K562 (cell line): ENCODE data around the gene SAT2. TPM values are rescaled to one million over a fixed set of nuclear protein-coding genes. Genes with fewer than 3 reads are reported as not detected.

Experiments
- CHD1 ChIP-seq: fragments of 200-600 bp; sonication (generic); IDR thresholded peaks from one replicate; pipeline ENCODE4 v1.6.1; 2012; ENCODE audit warnings: mild to moderate bottlenecking, moderate library complexity, low read length, inconsistent platforms
- CTBP1 ChIP-seq: fragments of 450-650 bp; IDR thresholded peaks from 2 replicates; pipeline ENCODE4 v1.6.1; 2016; ENCODE audit warnings: borderline replicate concordance
- FOXA3 ChIP-seq, 2 experiments: fragments of 450-650 bp in 1 of 2; sonication (generic) in 1 of 2; formaldehyde crosslinking; IDR thresholded peaks in 1 of 2; conservative IDR thresholded peaks in 1 of 2; 2 replicates each; pipeline versions ENCODE4 v1.4.0 to v1.8.0; 2020 to 2022; ENCODE audit warnings: mild to moderate bottlenecking in 2 of 2, missing genetic modification reagents in 1 of 2
- KLF16 ChIP-seq: IDR thresholded peaks from 2 replicates; pipeline ENCODE4 v1.6.1; 2016; ENCODE audit warnings: antibody characterized with exemption
- NFIC ChIP-seq: fragments of 450-650 bp; IDR thresholded peaks from 2 replicates; pipeline ENCODE4 v1.6.1; 2017; ENCODE audit warnings: mild to moderate bottlenecking, inconsistent platforms
- RBBP5 ChIP-seq: fragments of 200-600 bp; sonication (generic); IDR thresholded peaks from 2 replicates; pipeline ENCODE4 v1.6.1; 2012; ENCODE audit warnings: borderline replicate concordance, mild to moderate bottlenecking, low read length, control low read depth, inconsistent platforms; ENCODE audit not compliant: insufficient read depth, poor library complexity, severe bottlenecking
- SLC30A9 ChIP-seq: fragments of 250-450 bp; sonication (Bioruptor Pico); IDR thresholded peaks from 2 replicates; pipeline ENCODE4 v1.8.0; 2022; ENCODE audit warnings: mild to moderate bottlenecking, moderate library complexity
- ZNF184 ChIP-seq: sonication (generic); formaldehyde crosslinking; IDR thresholded peaks from 2 replicates; pipeline ENCODE4 v1.5.0; 2020; ENCODE audit warnings: missing genetic modification reagents
- ZNF253 ChIP-seq: fragments of 250-450 bp; sonication (Bioruptor Pico); conservative IDR thresholded peaks from 2 replicates; pipeline ENCODE4 v1.6.1; 2021; ENCODE audit warnings: mild to moderate bottlenecking
- ZNF766 ChIP-seq: fragments of 200-800 bp; sonication (Bioruptor generic); conservative IDR thresholded peaks from 2 replicates; pipeline ENCODE4 v1.6.1; 2016; ENCODE audit warnings: missing genetic modification characterization, missing compliant biosample characterization
- polyA plus RNA-seq, 8 experiments: library from polyadenylated mRNA; depleted of rRNA in 4 of 8; stranded (reverse) in 5 of 8; unstranded in 3 of 8; fragments of >200 nt; fragmentation: Nextera tagmentation in 2 of 8; fragmentation: Illumina TruSeq in 1 of 8; extraction: Ambion mirVana in 2 of 8; extraction: Trizol in 1 of 8; gene quantifications; 2 replicates each; pipeline versions ENCODE4 v1.2.1 to v1.2.3, GENCODE V29; 2011 to 2014; ENCODE audit warnings: inconsistent platforms in 1 of 8, missing spikeins in 1 of 8
- total RNA-seq, 7 experiments: library from RNA; depleted of rRNA in 6 of 7; stranded (reverse); fragments of >200 nt in 6 of 7; fragmentation: Illumina TruSeq in 2 of 7; extraction: Trizol in 2 of 7; gene quantifications; 2 replicates each; pipeline versions ENCODE4 v1.2.1 to v1.2.3, GENCODE V29; 2011 to 2021; ENCODE audit warnings: low replicate concordance in 1 of 7
- TF ChIP-seq, protein P1 (sequence below): fragments of 200-600 bp; sonication (generic); IDR thresholded peaks from one replicate; pipeline ENCODE4 v1.6.1; 2012; ENCODE audit warnings: mild to moderate bottlenecking, low read depth, low read length, inconsistent platforms
- TF ChIP-seq, protein P2 (sequence below): sonication (generic); IDR thresholded peaks from 2 replicates; pipeline ENCODE4 v1.6.1; 2016
- TF ChIP-seq, protein P3 (sequence below): fragments of 250-450 bp; sonication (Bioruptor Pico); IDR thresholded peaks from 2 replicates; pipeline ENCODE4 v1.8.0; 2021; ENCODE audit warnings: moderate library complexity, mild to moderate bottlenecking, inconsistent platforms
- TF ChIP-seq, protein P4 (sequence below): sonication (generic); formaldehyde crosslinking; IDR thresholded peaks from 2 replicates; pipeline ENCODE4 v1.5.0; 2020; ENCODE audit warnings: missing genetic modification reagents

The SAT2 gene
- total and polyA plus RNA-seq, 9 of the 15 experiments (the other 6 are each of a cell fraction or from before 2014, with no cell fraction given) = 2.0 to 8.0 (median 5.3) TPM

DNA sequence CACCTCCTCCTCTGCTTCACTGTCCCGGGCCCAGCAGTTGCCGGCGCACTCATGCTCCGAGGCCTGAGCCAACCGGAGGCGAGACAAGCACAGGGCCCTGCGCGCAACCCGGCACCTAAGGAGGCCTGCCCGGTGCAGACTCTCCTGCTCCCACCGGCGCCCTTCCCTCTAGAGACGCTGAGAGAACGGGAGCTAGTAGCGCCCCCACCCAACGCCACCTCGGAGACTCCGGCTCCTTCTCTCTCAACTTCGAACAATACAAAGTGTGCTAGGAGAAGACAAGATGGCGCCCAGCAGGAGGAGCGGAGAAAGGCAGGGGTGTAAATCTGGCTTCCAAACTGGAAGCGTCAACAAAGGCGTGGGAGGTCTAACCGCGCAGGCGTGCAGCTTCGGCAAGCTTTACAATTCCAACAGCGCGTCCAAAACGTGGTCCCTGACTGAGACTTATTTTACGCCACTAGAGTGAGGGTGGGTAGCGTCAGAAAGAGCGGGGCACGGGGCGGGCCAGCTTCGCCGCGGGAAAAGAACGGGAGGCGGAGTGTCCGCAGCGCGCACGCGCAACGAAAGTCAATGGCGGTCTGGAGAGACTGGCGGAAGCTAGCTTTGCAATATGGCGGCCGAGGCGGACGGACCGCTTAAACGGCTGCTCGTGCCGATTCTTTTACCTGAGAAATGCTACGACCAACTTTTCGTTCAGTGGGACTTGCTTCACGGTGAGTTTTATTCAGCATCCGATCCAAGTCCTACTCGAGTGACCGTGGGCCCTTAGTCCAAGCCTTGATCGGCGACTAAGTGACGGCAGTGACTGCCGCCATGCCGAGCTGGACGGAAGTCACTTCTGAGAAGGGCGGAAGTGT, 44.1 kb downstream of the SAT2 start, which contains the start of gene MPDU1 (continued):
- TF ChIP-seq, protein P1, sequence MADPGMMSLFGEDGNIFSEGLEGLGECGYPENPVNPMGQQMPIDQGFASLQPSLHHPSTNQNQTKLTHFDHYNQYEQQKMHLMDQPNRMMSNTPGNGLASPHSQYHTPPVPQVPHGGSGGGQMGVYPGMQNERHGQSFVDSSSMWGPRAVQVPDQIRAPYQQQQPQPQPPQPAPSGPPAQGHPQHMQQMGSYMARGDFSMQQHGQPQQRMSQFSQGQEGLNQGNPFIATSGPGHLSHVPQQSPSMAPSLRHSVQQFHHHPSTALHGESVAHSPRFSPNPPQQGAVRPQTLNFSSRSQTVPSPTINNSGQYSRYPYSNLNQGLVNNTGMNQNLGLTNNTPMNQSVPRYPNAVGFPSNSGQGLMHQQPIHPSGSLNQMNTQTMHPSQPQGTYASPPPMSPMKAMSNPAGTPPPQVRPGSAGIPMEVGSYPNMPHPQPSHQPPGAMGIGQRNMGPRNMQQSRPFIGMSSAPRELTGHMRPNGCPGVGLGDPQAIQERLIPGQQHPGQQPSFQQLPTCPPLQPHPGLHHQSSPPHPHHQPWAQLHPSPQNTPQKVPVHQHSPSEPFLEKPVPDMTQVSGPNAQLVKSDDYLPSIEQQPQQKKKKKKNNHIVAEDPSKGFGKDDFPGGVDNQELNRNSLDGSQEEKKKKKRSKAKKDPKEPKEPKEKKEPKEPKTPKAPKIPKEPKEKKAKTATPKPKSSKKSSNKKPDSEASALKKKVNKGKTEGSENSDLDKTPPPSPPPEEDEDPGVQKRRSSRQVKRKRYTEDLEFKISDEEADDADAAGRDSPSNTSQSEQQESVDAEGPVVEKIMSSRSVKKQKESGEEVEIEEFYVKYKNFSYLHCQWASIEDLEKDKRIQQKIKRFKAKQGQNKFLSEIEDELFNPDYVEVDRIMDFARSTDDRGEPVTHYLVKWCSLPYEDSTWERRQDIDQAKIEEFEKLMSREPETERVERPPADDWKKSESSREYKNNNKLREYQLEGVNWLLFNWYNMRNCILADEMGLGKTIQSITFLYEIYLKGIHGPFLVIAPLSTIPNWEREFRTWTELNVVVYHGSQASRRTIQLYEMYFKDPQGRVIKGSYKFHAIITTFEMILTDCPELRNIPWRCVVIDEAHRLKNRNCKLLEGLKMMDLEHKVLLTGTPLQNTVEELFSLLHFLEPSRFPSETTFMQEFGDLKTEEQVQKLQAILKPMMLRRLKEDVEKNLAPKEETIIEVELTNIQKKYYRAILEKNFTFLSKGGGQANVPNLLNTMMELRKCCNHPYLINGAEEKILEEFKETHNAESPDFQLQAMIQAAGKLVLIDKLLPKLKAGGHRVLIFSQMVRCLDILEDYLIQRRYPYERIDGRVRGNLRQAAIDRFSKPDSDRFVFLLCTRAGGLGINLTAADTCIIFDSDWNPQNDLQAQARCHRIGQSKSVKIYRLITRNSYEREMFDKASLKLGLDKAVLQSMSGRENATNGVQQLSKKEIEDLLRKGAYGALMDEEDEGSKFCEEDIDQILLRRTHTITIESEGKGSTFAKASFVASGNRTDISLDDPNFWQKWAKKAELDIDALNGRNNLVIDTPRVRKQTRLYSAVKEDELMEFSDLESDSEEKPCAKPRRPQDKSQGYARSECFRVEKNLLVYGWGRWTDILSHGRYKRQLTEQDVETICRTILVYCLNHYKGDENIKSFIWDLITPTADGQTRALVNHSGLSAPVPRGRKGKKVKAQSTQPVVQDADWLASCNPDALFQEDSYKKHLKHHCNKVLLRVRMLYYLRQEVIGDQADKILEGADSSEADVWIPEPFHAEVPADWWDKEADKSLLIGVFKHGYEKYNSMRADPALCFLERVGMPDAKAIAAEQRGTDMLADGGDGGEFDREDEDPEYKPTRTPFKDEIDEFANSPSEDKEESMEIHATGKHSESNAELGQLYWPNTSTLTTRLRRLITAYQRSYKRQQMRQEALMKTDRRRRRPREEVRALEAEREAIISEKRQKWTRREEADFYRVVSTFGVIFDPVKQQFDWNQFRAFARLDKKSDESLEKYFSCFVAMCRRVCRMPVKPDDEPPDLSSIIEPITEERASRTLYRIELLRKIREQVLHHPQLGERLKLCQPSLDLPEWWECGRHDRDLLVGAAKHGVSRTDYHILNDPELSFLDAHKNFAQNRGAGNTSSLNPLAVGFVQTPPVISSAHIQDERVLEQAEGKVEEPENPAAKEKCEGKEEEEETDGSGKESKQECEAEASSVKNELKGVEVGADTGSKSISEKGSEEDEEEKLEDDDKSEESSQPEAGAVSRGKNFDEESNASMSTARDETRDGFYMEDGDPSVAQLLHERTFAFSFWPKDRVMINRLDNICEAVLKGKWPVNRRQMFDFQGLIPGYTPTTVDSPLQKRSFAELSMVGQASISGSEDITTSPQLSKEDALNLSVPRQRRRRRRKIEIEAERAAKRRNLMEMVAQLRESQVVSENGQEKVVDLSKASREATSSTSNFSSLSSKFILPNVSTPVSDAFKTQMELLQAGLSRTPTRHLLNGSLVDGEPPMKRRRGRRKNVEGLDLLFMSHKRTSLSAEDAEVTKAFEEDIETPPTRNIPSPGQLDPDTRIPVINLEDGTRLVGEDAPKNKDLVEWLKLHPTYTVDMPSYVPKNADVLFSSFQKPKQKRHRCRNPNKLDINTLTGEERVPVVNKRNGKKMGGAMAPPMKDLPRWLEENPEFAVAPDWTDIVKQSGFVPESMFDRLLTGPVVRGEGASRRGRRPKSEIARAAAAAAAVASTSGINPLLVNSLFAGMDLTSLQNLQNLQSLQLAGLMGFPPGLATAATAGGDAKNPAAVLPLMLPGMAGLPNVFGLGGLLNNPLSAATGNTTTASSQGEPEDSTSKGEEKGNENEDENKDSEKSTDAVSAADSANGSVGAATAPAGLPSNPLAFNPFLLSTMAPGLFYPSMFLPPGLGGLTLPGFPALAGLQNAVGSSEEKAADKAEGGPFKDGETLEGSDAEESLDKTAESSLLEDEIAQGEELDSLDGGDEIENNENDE = no peak
- TF ChIP-seq SLC30A9 (CRISPR knock-in tag) = no peak
- TF ChIP-seq, protein P2, sequence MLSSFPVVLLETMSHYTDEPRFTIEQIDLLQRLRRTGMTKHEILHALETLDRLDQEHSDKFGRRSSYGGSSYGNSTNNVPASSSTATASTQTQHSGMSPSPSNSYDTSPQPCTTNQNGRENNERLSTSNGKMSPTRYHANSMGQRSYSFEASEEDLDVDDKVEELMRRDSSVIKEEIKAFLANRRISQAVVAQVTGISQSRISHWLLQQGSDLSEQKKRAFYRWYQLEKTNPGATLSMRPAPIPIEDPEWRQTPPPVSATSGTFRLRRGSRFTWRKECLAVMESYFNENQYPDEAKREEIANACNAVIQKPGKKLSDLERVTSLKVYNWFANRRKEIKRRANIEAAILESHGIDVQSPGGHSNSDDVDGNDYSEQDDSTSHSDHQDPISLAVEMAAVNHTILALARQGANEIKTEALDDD = no peak
- TF ChIP-seq CTBP1 = no peak
- 0 out of 2 replicates have a peak, but pooled peaks have one; percentile 8 for TF ChIP-seq NFIC
- no peak for TF ChIP-seq ZNF253
- TF ChIP-seq CHD1 = no peak
- TF ChIP-seq RBBP5 = peak; percentile 22
- TF ChIP-seq, protein P3, sequence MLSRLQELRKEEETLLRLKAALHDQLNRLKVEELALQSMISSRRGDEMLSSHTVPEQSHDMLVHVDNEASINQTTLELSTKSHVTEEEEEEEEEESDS = no peak
- peak; percentile 56; the same call in 1 of the 2 replicates for TF ChIP-seq KLF16
- no peak; a peak in 1 of 4 replicates for TF ChIP-seq FOXA3 (CRISPR knock-in tag; conservative IDR thresholded peaks at IDR 0.05 in 1 of 2, IDR thresholded peaks at IDR 0.05 in 1 of 2)
- TF ChIP-seq, protein P4, sequence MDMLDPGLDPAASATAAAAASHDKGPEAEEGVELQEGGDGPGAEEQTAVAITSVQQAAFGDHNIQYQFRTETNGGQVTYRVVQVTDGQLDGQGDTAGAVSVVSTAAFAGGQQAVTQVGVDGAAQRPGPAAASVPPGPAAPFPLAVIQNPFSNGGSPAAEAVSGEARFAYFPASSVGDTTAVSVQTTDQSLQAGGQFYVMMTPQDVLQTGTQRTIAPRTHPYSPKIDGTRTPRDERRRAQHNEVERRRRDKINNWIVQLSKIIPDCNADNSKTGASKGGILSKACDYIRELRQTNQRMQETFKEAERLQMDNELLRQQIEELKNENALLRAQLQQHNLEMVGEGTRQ (CRISPR knock-in tag) = no peak
- TF ChIP-seq ZNF184 = no peak
- peak; percentile 85 for TF ChIP-seq ZNF766 (CRISPR knock-in tag)
